Retinal pigment epithelial cell (primary cell): ENCODE results near the gene PIM3.

Experiments
- DNase-seq: peaks from one replicate; pipeline ENCODE4 v3.0.0-alpha.2; 2010; ENCODE audit warnings: low read depth
- H3K4me3 ChIP-seq: 2 replicates; pipeline ENCODE4 v1.5.1; 2011; ENCODE audit warnings: mild to moderate bottlenecking, low read length, control low read depth, moderate library complexity
- TF ChIP-seq, protein P1 (sequence below): conservative IDR thresholded peaks from 2 replicates; pipeline ENCODE4 v1.5.1; 2011; ENCODE audit warnings: low read depth, low read length, control low read depth, inconsistent platforms

PIM3 gene

DNA sequence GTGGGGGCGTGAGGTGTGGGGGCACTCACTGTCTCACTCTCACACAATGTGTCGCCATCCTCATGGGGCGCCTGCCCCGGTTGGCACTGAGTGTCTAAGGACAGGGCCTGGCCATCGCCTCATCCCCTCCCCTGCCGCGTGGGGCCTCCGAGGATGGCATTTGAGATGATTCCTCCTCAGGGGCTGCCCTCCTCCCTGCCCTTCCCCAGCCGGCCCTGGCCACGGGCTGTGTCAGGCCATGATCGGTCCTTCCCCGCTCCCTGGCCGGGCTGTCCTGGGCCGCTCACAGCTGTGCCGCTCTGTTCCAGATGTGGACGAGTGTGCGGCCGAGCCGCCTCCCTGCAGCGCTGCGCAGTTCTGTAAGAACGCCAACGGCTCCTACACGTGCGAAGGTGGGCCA lies 37.6 kb upstream of the PIM3 start:
- DNase-seq: no peak
- TF ChIP-seq, protein P1, sequence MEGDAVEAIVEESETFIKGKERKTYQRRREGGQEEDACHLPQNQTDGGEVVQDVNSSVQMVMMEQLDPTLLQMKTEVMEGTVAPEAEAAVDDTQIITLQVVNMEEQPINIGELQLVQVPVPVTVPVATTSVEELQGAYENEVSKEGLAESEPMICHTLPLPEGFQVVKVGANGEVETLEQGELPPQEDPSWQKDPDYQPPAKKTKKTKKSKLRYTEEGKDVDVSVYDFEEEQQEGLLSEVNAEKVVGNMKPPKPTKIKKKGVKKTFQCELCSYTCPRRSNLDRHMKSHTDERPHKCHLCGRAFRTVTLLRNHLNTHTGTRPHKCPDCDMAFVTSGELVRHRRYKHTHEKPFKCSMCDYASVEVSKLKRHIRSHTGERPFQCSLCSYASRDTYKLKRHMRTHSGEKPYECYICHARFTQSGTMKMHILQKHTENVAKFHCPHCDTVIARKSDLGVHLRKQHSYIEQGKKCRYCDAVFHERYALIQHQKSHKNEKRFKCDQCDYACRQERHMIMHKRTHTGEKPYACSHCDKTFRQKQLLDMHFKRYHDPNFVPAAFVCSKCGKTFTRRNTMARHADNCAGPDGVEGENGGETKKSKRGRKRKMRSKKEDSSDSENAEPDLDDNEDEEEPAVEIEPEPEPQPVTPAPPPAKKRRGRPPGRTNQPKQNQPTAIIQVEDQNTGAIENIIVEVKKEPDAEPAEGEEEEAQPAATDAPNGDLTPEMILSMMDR: no peak
- H3K4me3 ChIP-seq: no peak overlapping the region

DNA sequence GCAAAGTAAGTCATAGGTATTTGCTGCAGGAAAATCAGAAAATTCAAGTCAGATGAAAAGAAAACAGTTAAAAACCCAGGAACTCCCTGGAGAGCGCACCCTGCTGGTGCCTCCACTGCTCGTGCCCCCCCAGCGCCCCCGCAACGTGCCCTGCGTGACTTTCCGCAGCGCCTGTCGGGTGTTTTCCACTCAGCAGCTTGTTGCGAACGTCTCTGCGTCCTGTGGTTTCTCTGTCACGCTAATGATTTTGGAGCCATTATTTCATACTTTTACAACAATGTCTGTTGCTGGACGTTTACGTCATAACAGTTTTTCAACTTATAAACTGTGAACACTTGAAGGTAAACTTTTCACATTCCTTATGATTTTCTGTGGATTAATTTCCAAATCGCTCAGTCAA lies 37.1 kb upstream of the PIM3 start:
- TF ChIP-seq, protein P1: peak; percentile 36
- no peak overlapping the region for H3K4me3 ChIP-seq
- DNase-seq: no peak

DNA sequence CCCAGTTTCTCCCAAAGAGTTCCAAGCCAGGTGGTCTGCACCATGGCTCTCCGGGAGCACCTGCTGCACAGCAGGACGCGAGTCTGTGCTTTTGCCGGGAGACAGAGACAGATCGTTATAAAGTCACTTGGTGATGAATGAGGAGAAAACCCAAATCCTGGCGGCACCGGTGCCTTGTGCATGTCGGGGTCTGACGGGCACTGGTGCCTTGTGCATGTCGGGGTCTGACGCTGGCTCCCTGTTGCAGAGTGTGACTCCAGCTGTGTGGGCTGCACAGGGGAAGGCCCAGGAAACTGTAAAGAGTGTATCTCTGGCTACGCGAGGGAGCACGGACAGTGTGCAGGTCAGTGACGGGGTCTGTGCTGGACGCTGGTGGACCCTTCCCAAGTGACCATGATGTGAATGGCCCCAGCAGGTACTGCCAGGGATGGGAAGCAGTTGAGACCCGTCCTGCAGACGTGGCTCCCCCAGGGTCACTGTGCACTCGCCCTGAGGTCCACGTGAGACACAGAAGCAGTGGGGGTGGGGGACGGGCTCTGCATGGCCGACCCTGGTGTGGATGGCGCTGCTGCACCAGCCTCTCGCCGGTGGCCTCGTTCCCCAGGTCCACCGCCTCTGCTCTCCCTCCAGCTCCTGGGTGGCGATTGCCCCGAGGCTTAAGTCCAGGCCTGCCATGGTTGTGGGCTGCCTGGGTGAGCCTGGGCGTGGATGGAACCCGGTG lies 36.3 kb upstream of the PIM3 start:
- TF ChIP-seq, protein P1: no peak
- DNase-seq: no peak

DNA sequence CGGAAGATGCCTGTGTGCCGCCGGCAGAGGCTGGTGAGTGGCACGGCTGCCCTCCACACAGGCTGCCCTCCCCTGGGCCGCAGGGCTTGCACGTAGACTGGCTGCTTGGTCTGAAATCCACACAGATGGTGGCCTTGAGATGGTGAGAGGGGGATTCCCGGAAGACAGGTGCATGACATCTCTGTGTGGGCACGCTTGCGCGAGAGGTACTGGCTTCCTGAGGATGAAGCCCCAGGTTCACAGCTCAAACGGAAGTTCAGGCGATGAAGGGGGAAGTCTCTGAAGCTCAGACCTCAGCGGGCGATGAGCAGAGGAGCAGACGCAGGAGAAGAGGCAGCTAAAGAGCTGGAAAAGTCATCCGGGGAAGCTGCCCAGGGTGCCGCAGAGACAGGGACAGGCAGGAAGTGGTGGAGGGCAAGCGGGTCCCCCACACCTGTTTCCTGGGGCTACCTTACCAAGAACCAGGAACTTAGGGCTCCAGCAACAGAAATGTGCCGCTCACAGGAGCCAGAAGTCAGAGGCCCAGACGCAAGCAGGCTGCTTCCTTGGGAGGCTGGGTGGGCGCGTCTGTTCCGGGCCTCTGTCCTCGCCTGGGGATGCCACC lies 34.9 kb upstream of the PIM3 start:
- TF ChIP-seq, protein P1: no peak
- no peak for DNase-seq
- H3K4me3 ChIP-seq: no peak overlapping the region

More for the DNA sequence above, 36.3 kb upstream of the PIM3 start:
- H3K4me3 ChIP-seq: no peak overlapping the region

DNA sequence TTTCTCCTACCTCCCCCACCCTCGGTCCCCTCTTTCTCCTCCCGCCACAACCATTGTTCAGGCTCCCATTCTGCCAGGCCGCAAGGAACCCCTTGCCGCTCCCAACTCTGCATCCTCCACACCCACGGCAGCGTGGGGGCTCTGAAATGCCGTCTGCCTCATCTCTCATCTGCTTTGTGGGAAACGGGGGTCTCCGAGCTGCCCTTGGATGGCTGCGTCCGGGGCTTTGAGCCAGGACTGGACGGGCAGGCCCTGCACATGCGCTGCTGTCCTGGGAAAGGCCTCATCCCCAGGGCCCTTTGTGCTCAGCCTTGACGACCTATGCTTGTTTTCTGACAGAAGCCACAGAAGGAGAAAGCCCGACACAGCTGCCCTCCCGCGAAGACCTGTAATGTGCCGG lies 33.7 kb upstream of the PIM3 start:
- TF ChIP-seq, protein P1: no peak
- no peak for DNase-seq

DNA sequence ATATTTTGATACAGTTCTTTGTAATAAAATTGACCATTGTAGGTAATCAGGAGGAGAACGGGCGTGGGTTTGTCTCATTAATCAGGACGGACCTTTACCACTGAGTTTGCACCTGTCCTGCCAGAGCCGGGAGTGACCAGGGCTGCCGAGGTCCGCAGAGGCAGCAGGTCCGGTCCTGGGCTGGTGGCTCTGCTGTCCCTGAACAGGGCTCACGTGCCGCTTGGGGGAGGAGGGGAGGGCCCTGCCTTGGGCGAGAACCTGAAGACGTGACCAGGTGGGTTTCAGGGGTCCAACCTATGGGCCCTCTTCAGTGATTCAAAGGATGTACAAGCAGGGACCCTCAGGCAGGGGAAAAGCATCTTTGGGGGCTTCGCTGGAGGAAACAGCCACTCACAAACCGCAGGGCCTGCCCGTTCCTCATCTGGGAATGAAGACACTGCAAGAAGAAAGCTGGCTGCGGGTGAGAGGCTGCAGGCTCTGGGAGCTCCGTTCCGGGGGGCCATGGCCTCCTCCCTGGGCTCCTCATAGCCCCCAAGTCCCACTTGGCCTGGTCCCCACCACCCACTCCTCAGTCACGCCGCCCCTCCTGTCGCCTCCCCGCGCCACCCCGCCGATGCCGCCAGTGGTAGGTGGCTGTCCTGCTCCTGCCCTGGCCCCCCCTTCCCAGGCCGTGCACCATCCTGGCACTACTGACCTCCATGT lies 32.9 kb upstream of the PIM3 start:
- no peak overlapping the region for H3K4me3 ChIP-seq
- TF ChIP-seq, protein P1: no peak
- no peak for DNase-seq

More for the DNA sequence above, 33.7 kb upstream of the PIM3 start:
- no peak overlapping the region for H3K4me3 ChIP-seq

DNA sequence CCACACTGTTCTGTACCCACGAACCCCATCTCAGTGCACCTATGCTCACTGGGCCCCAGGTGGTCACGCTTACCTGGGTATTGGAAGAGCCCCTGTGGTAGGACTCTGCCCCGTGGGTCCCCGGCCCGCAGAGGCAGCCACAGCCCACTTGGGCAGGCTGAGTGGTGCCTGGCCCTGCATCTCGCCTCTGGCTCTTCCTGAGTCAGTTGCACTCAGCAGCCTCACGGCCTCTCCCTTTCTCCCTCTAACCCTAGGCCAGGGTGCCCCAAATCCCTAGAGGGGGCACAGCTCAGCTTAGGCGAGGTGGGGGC lies 32.4 kb upstream of the PIM3 start:
- TF ChIP-seq, protein P1: no peak
- H3K4me3 ChIP-seq: no peak overlapping the region
- no peak for DNase-seq
